ENCODE data around the gene RCBTB2. TPM values are rescaled to one million over a fixed set of nuclear protein-coding genes. Genes with fewer than 3 reads are reported as not detected.
"Not testable (repeated sequence)": the region's sequence is repeated elsewhere in the genome, so short reads cannot be mapped to it uniquely, and the experiment has no call there.

Gene RCBTB2
- 13.5 TPM for total RNA-seq
- long read RNA-seq, transcript RCBTB2-201 (15 exons, 3,232 nt) = major isoform, 19 of 31 reads
- long read RNA-seq, partial matches to known transcripts = 7 of 31 reads
- long read RNA-seq, other reads (novel, unspliced or antisense) = 3 of 31 reads

GRCh38 chr13:48532506-48533499 lies at the start of gene RCBTB2:
Gene RCBTB2 (minus strand): TSS chr13:48533080. CDS start chr13:48521939, 11,141 bp downstream.
- intact Hi-C loops (cut with micrococcal nuclease) = no loop called here
- peak; percentile 97 for ATAC-seq
- DNase-seq = peak; percentile 100

GRCh38 chr13:48582084-48582483 lies 49.2 kb upstream of the RCBTB2 start:
- ATAC-seq = no peak
- DNase-seq = no peak
- intact Hi-C loops (cut with micrococcal nuclease) = no loop called here

GRCh38 chr13:48580896-48581295 lies 48.0 kb upstream of the RCBTB2 start:
- intact Hi-C loops (cut with micrococcal nuclease) = loop anchor here (2.0 kb wide), 1 partner anchor 246 kb away; no protein-coding TSS in a partner anchor
- ATAC-seq = no peak
- DNase-seq = no peak

GRCh38 chr13:48580185-48580803 lies 47.4 kb upstream of the RCBTB2 start:
- DNase-seq = peak; percentile 64
- intact Hi-C loops (cut with micrococcal nuclease) = loop anchor here (2.0 kb wide), 1 partner anchor 245 kb away; no protein-coding TSS in a partner anchor
- ATAC-seq = peak; percentile 35

- not testable (repeated sequence) for ATAC-seq
Observed at GRCh38 chr13:48579919-48580180, 47.0 kb upstream of the RCBTB2 start.

GRCh38 chr13:48579165-48579918 lies 46.5 kb upstream of the RCBTB2 start:
- intact Hi-C loops (cut with micrococcal nuclease) = loop anchor here (10.0 kb wide), 2 partner anchors 55 to 175 kb away; no protein-coding TSS in a partner anchor
- ATAC-seq = peak; percentile 59
- DNase-seq = no peak

More at GRCh38 chr13:48579919-48580180, 47.0 kb upstream of the RCBTB2 start:
- not testable (repeated sequence) for DNase-seq
- intact Hi-C loops (cut with micrococcal nuclease) = loop anchor here (2.0 to 10.0 kb wide), 3 partner anchors 55 to 245 kb away; no protein-coding TSS in a partner anchor

- ATAC-seq = peak; percentile 22
Observed at GRCh38 chr13:48578516-48579164, 45.8 kb upstream of the RCBTB2 start.

GRCh38 chr13:48576448-48577010 lies 43.6 kb upstream of the RCBTB2 start:
- intact Hi-C loops (cut with micrococcal nuclease) = loop anchor here (10.0 kb wide), 2 partner anchors 52 to 172 kb away; no protein-coding TSS in a partner anchor
- no peak for ATAC-seq
- no peak for DNase-seq

More at GRCh38 chr13:48578516-48579164, 45.8 kb upstream of the RCBTB2 start:
- intact Hi-C loops (cut with micrococcal nuclease) = loop anchor here (10.0 kb wide), 2 partner anchors 54 to 174 kb away; no protein-coding TSS in a partner anchor
- DNase-seq = no peak

- no peak for DNase-seq
- intact Hi-C loops (cut with micrococcal nuclease) = loop anchor here (10.0 kb wide), 2 partner anchors 50 to 170 kb away; no protein-coding TSS in a partner anchor
- no peak for ATAC-seq
Observed at GRCh38 chr13:48575031-48575430, 42.2 kb upstream of the RCBTB2 start.

GRCh38 chr13:48574041-48574796 lies 41.3 kb upstream of the RCBTB2 start:
- intact Hi-C loops (cut with micrococcal nuclease) = loop anchor here (10.0 kb wide), 2 partner anchors 49 to 169 kb away; no protein-coding TSS in a partner anchor
- DNase-seq = no peak
- no peak for ATAC-seq

- DNase-seq (no peak), ATAC-seq (peak; percentile 9)
- intact Hi-C loops (cut with micrococcal nuclease) = loop anchor here (10.0 kb wide), 2 partner anchors 49 to 169 kb away; no protein-coding TSS in a partner anchor
Observed at GRCh38 chr13:48573213-48574007, 40.5 kb upstream of the RCBTB2 start.

- ATAC-seq (peak; percentile 72), DNase-seq (no peak)
- intact Hi-C loops (cut with micrococcal nuclease) = loop anchor here (10.0 kb wide), 2 partner anchors 47 to 167 kb away; no protein-coding TSS in a partner anchor
Observed at GRCh38 chr13:48571126-48571913, 38.4 kb upstream of the RCBTB2 start.

- intact Hi-C loops (cut with micrococcal nuclease) = loop anchor here (10.0 kb wide), 2 partner anchors 46 to 166 kb away; no protein-coding TSS in a partner anchor
- DNase-seq = peak; percentile 41
- ATAC-seq = peak; percentile 26
Observed at GRCh38 chr13:48570216-48570828, 37.4 kb upstream of the RCBTB2 start.

- ATAC-seq (no peak), DNase-seq (no peak)
- intact Hi-C loops (cut with micrococcal nuclease) = no loop called here
Observed at GRCh38 chr13:48569104-48569666, 36.3 kb upstream of the RCBTB2 start.
